ENCODE results near the gene CNKSR3.

DNA sequence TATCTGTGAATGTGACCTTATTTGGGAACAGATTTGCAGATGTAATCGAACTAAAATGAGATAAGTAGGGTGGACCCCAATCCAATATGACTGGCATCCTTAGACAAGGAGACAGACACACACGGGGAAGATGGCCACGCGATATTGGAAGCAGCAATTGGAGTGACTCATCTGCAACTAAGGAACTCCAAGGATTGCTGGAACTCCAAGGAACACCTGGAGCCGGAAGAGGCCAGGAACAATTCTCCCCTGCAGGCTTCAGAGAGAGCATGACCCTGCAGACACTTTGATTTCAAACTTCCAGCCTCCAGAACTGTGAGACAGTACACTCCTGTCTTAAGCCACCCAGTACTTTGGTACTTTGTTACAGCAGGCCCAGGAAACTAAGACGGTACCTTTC is 19.5 kb upstream of the CNKSR3 start:
- TF ChIP-seq, protein P1, sequence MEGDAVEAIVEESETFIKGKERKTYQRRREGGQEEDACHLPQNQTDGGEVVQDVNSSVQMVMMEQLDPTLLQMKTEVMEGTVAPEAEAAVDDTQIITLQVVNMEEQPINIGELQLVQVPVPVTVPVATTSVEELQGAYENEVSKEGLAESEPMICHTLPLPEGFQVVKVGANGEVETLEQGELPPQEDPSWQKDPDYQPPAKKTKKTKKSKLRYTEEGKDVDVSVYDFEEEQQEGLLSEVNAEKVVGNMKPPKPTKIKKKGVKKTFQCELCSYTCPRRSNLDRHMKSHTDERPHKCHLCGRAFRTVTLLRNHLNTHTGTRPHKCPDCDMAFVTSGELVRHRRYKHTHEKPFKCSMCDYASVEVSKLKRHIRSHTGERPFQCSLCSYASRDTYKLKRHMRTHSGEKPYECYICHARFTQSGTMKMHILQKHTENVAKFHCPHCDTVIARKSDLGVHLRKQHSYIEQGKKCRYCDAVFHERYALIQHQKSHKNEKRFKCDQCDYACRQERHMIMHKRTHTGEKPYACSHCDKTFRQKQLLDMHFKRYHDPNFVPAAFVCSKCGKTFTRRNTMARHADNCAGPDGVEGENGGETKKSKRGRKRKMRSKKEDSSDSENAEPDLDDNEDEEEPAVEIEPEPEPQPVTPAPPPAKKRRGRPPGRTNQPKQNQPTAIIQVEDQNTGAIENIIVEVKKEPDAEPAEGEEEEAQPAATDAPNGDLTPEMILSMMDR (conservative IDR thresholded peaks at IDR 0.05; ENCODE audit: low read depth in 2 of 2) = no peak
- TF ChIP-seq JUNB (IDR thresholded peaks at IDR 0.05; ENCODE audit: unreplicated experiment) = no peak
- TF ChIP-seq EZH2phosphoT487 (IDR thresholded peaks at IDR 0.05; ENCODE audit: unreplicated experiment) = no peak
- TF ChIP-seq POLR2AphosphoS5 (IDR thresholded peaks at IDR 0.05; ENCODE audit: low read depth) = no peak
- TF ChIP-seq EZH2 (IDR thresholded peaks at IDR 0.05; ENCODE audit: low read depth, unreplicated experiment) = no peak
- TF ChIP-seq, protein P2, sequence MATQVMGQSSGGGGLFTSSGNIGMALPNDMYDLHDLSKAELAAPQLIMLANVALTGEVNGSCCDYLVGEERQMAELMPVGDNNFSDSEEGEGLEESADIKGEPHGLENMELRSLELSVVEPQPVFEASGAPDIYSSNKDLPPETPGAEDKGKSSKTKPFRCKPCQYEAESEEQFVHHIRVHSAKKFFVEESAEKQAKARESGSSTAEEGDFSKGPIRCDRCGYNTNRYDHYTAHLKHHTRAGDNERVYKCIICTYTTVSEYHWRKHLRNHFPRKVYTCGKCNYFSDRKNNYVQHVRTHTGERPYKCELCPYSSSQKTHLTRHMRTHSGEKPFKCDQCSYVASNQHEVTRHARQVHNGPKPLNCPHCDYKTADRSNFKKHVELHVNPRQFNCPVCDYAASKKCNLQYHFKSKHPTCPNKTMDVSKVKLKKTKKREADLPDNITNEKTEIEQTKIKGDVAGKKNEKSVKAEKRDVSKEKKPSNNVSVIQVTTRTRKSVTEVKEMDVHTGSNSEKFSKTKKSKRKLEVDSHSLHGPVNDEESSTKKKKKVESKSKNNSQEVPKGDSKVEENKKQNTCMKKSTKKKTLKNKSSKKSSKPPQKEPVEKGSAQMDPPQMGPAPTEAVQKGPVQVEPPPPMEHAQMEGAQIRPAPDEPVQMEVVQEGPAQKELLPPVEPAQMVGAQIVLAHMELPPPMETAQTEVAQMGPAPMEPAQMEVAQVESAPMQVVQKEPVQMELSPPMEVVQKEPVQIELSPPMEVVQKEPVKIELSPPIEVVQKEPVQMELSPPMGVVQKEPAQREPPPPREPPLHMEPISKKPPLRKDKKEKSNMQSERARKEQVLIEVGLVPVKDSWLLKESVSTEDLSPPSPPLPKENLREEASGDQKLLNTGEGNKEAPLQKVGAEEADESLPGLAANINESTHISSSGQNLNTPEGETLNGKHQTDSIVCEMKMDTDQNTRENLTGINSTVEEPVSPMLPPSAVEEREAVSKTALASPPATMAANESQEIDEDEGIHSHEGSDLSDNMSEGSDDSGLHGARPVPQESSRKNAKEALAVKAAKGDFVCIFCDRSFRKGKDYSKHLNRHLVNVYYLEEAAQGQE (IDR thresholded peaks at IDR 0.05; ENCODE audit: unreplicated experiment) = no peak
- TF ChIP-seq NANOG (IDR thresholded peaks at IDR 0.05; ENCODE audit: borderline replicate concordance) = no peak
- no peak for TF ChIP-seq CREB1 (CRISPR knock-in tag; IDR thresholded peaks at IDR 0.05; ENCODE audit: low read depth)
- TF ChIP-seq ZNF114 (CRISPR knock-in tag; IDR thresholded peaks at IDR 0.05) = no peak
- TF ChIP-seq, protein P3, sequence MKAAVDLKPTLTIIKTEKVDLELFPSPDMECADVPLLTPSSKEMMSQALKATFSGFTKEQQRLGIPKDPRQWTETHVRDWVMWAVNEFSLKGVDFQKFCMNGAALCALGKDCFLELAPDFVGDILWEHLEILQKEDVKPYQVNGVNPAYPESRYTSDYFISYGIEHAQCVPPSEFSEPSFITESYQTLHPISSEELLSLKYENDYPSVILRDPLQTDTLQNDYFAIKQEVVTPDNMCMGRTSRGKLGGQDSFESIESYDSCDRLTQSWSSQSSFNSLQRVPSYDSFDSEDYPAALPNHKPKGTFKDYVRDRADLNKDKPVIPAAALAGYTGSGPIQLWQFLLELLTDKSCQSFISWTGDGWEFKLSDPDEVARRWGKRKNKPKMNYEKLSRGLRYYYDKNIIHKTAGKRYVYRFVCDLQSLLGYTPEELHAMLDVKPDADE (IDR thresholded peaks at IDR 0.05) = no peak
- TF ChIP-seq, protein P4, sequence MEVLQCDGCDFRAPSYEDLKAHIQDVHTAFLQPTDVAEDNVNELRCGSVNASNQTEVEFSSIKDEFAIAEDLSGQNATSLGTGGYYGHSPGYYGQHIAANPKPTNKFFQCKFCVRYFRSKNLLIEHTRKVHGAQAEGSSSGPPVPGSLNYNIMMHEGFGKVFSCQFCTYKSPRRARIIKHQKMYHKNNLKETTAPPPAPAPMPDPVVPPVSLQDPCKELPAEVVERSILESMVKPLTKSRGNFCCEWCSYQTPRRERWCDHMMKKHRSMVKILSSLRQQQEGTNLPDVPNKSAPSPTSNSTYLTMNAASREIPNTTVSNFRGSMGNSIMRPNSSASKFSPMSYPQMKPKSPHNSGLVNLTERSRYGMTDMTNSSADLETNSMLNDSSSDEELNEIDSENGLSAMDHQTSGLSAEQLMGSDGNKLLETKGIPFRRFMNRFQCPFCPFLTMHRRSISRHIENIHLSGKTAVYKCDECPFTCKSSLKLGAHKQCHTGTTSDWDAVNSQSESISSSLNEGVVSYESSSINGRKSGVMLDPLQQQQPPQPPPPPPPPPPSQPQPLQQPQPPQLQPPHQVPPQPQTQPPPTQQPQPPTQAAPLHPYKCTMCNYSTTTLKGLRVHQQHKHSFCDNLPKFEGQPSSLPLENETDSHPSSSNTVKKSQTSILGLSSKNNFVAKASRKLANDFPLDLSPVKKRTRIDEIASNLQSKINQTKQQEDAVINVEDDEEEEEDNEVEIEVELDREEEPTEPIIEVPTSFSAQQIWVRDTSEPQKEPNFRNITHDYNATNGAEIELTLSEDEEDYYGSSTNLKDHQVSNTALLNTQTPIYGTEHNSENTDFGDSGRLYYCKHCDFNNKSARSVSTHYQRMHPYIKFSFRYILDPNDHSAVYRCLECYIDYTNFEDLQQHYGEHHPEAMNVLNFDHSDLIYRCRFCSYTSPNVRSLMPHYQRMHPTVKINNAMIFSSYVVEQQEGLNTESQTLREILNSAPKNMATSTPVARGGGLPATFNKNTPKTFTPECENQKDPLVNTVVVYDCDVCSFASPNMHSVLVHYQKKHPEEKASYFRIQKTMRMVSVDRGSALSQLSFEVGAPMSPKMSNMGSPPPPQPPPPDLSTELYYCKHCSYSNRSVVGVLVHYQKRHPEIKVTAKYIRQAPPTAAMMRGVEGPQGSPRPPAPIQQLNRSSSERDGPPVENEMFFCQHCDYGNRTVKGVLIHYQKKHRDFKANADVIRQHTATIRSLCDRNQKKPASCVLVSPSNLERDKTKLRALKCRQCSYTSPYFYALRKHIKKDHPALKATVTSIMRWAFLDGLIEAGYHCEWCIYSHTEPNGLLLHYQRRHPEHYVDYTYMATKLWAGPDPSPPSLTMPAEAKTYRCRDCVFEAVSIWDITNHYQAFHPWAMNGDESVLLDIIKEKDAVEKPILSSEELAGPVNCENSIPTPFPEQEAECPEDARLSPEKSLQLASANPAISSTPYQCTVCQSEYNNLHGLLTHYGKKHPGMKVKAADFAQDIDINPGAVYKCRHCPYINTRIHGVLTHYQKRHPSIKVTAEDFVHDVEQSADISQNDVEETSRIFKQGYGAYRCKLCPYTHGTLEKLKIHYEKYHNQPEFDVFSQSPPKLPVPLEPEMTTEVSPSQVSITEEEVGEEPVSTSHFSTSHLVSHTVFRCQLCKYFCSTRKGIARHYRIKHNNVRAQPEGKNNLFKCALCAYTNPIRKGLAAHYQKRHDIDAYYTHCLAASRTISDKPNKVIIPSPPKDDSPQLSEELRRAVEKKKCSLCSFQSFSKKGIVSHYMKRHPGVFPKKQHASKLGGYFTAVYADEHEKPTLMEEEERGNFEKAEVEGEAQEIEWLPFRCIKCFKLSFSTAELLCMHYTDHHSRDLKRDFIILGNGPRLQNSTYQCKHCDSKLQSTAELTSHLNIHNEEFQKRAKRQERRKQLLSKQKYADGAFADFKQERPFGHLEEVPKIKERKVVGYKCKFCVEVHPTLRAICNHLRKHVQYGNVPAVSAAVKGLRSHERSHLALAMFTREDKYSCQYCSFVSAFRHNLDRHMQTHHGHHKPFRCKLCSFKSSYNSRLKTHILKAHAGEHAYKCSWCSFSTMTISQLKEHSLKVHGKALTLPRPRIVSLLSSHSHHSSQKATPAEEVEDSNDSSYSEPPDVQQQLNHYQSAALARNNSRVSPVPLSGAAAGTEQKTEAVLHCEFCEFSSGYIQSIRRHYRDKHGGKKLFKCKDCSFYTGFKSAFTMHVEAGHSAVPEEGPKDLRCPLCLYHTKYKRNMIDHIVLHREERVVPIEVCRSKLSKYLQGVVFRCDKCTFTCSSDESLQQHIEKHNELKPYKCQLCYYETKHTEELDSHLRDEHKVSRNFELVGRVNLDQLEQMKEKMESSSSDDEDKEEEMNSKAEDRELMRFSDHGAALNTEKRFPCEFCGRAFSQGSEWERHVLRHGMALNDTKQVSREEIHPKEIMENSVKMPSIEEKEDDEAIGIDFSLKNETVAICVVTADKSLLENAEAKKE (CRISPR knock-in tag; IDR thresholded peaks at IDR 0.05) = no peak

Measured in GM23338 (cell line).